Colonic mucosa (tissue), 4 donors: ENCODE results near the gene FHOD3. TPM values are rescaled to one million over a fixed set of nuclear protein-coding genes. Genes with fewer than 3 reads are reported as not detected.

Experiments
- DNase-seq: peaks from one replicate; pipeline ENCODE4 v3.0.0-alpha.2; 2020
- H3K27ac ChIP-seq: fragments of 200-600 bp; one replicate; pipeline ENCODE4 v1.8.0; 2021
- H3K27me3 ChIP-seq: fragments of 200-600 bp; one replicate; pipeline ENCODE4 v1.8.0; 2021
- H3K36me3 ChIP-seq: fragments of 200-600 bp; one replicate; pipeline ENCODE4 v1.8.0; 2021
- H3K4me1 ChIP-seq: fragments of 200-600 bp; one replicate; pipeline ENCODE4 v1.8.0; 2021; ENCODE audit warnings: mild to moderate bottlenecking
- H3K4me3 ChIP-seq: fragments of 200-600 bp; one replicate; pipeline ENCODE4 v1.8.0; 2021
- H3K9ac ChIP-seq, 2 donors: one replicate each; pipeline ENCODE4 v1.7.0; 2013; ENCODE audit warnings: control low read depth in 2 of 2, low read depth in 2 of 2, low read length in 2 of 2
- H3K9me3 ChIP-seq: fragments of 200-600 bp; one replicate; pipeline ENCODE4 v1.8.0; 2021
- CTCF ChIP-seq: fragments of 200-600 bp; IDR thresholded peaks from one replicate; pipeline ENCODE4 v1.8.0; 2022; ENCODE audit warnings: antibody characterized with exemption, mild to moderate bottlenecking
- intact Hi-C: fragments of 100-400 bp; cut with DNase I; formaldehyde crosslinking; loops from one replicate; pipeline ENCODE4 v1.14.1; 2022
- total RNA-seq, 2 donors: library from RNA; stranded (reverse); fragmentation: NEBNext Ultra II Directional in 1 of 2; extraction: Animal tissue kit (Norgen Biotek cat#: 25700) in 1 of 2; gene quantifications; one replicate each; pipeline ENCODE4 v1.2.1, GENCODE V29; 2021
- donor health status: healthy.
- donor health status: DM: no; HTN: no; CAD: no.
- donor health status: DM: no; HTN: no; CAD: no.

Gene FHOD3
- total RNA-seq, 2 donors from 2014 or later: 2.5 to 4.1 TPM

GRCh38 chr18:36375118-36375517 lies 77.6 kb downstream of the FHOD3 start:
- DNase-seq: no peak
- intact Hi-C loops: no loop called here
- Histone ChIP-seq H3K9me3 (no peaks in the 10 kb centered on the region), H3K36me3 (no peaks in the 10 kb centered on the region), H3K27ac (no peak overlapping the region), H3K27me3 (no peaks in the 10 kb centered on the region), H3K9ac (no peak overlapping the region), H3K4me1 (no peaks in the 10 kb centered on the region), H3K4me3 (no peak overlapping the region)
- TF ChIP-seq CTCF: no peak

DNA sequence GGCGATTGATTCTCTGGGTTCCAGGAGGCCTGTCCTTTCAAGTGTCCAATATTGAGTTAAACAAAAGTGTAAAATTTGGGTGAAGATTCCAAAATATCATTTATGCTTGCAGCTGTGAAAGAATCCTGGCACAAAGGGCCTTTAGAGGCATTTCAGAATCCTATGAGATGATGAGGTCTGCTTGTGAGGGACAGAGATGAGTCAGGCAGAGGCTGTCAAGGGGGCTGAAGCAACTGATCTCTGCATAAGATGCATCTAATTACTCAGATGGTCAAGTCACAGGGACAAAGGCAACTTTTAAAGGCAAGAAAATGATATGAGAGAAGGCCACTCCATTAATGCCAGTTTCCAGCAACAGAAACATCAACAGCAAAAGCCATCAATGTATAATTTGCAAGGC lies 78.8 kb downstream of the FHOD3 start:
- intact Hi-C loops: no loop called here
- H3K9me3 ChIP-seq: no peaks in the 10 kb centered on the region
- H3K27me3 ChIP-seq: no peaks in the 10 kb centered on the region

GRCh38 chr18:36377626-36378025 lies 80.1 kb downstream of the FHOD3 start:
- no peak for DNase-seq
- H3K4me3 ChIP-seq: no peak overlapping the region
- H3K4me1 ChIP-seq: no peaks in the 10 kb centered on the region
- intact Hi-C loops: no loop called here
- no peak overlapping the region for H3K27ac ChIP-seq
- H3K9me3 ChIP-seq: no peaks in the 10 kb centered on the region
- no peak for TF ChIP-seq CTCF
- H3K27me3 ChIP-seq: no peaks in the 10 kb centered on the region
- H3K36me3 ChIP-seq: no peaks in the 10 kb centered on the region
- H3K9ac ChIP-seq: no peak overlapping the region

More for the DNA sequence above, 78.8 kb downstream of the FHOD3 start:
- DNase-seq: no peak
- no peak overlapping the region for H3K4me3 ChIP-seq
- H3K36me3 ChIP-seq: no peaks in the 10 kb centered on the region
- H3K27ac ChIP-seq: no peak overlapping the region
- H3K9ac ChIP-seq: no peak overlapping the region
- TF ChIP-seq CTCF: no peak
- no peaks in the 10 kb centered on the region for H3K4me1 ChIP-seq

GRCh38 chr18:36378205-36378604 lies 80.7 kb downstream of the FHOD3 start:
- no peaks in the 10 kb centered on the region for H3K9me3 ChIP-seq
- intact Hi-C loops: no loop called here
- H3K9ac ChIP-seq: no peak overlapping the region
- H3K27ac ChIP-seq: no peak overlapping the region
- H3K27me3 ChIP-seq: no peaks in the 10 kb centered on the region
- TF ChIP-seq CTCF: no peak
- no peaks in the 10 kb centered on the region for H3K36me3 ChIP-seq
- DNase-seq: no peak
- no peak overlapping the region for H3K4me3 ChIP-seq
- no peaks in the 10 kb centered on the region for H3K4me1 ChIP-seq

- TF ChIP-seq CTCF: no peak
- no peak for DNase-seq
- intact Hi-C loops: no loop called here
- no peaks in the 10 kb centered on the region for H3K27me3 ChIP-seq
- H3K4me1 ChIP-seq: no peaks in the 10 kb centered on the region
- no peak overlapping the region for H3K4me3 ChIP-seq
- H3K36me3 ChIP-seq: no peaks in the 10 kb centered on the region
- H3K9ac ChIP-seq: no peak overlapping the region
- H3K27ac ChIP-seq: no peak overlapping the region
- H3K9me3 ChIP-seq: no peaks in the 10 kb centered on the region
Observed at GRCh38 chr18:36379435-36379984, 82.0 kb downstream of the FHOD3 start.
